MG63 (cell line): ENCODE measurements around the gene NSF. TPM values are rescaled to one million over a fixed set of nuclear protein-coding genes. Genes with fewer than 3 reads are reported as not detected.
"Not testable (repeated sequence)": the region's sequence is repeated elsewhere in the genome, so short reads cannot be mapped to it uniquely, and the experiment has no call there.

Source experiments
- DNase-seq: peaks from one replicate; pipeline ENCODE4 v3.0.0-alpha.2; 2020
- H3K27me3 ChIP-seq: fragments of 250-450 bp; sonication (Bioruptor Pico); 2 replicates; pipeline ENCODE4 v1.5.1; 2020; ENCODE audit warnings: mild to moderate bottlenecking, moderate library complexity
- H3K36me3 ChIP-seq: fragments of 250-450 bp; sonication (Bioruptor Pico); 2 replicates; pipeline ENCODE4 v1.5.1; 2020; ENCODE audit warnings: mild to moderate bottlenecking, moderate library complexity
- H3K4me3 ChIP-seq: fragments of 250-450 bp; sonication (Bioruptor Pico); 2 replicates; pipeline ENCODE4 v1.5.1; 2020; ENCODE audit warnings: mild to moderate bottlenecking, moderate library complexity
- H3K9me3 ChIP-seq: fragments of 250-450 bp; sonication (Bioruptor Pico); 2 replicates; pipeline ENCODE4 v1.5.1; 2020; ENCODE audit warnings: mild to moderate bottlenecking, moderate library complexity
- total RNA-seq: library from RNA; depleted of rRNA; stranded (reverse); fragments of >200 nt; shearing (Covaris generic); gene quantifications from 2 replicates; pipeline ENCODE4 v1.2.3, GENCODE V29; 2014; ENCODE audit warnings: low replicate concordance

The NSF gene
- total RNA-seq, 1 experiment from 2014 or later, result 22.0 TPM

DNA sequence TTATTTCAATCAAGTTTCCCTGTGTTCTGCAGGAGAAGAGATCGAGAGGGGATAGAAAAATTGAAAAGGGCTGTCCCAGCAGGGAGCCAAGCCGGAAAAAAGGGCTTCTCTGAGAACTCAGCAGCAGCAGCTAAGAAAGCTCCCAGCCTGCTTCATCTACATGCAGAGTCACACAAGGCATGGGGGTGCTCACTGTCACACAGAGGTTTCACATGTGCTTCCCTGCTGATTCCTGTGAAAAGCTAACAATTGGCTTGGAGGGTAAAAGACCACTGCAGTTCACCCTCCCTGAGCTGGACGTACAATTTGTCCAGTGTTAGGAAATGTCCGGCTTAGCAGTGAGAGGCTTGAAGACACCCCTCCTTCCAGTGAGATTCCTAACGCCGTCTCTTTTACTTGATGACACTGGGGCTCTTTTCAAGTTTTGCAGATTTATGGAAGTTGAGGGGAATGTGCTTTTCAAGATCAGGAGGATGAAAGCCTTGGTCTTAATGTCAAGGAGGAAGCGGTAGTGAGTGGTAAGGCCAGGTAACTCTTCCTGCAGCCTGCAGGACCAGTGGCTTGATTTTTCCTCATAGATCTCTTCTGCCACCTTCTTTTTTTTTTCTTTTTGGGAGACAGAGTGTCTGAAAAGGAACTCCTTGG, 142.4 kb downstream of the NSF start:
- DNase-seq, result no peak
- Histone ChIP-seq H3K9me3 (no peaks in the 10 kb centered on the region), H3K4me3 (no peak overlapping the region), H3K27me3 (no peaks in the 10 kb centered on the region), H3K36me3 (peaks cover 3% of the 10 kb centered on the region; the same call in 1 of the 2 replicates)

DNA sequence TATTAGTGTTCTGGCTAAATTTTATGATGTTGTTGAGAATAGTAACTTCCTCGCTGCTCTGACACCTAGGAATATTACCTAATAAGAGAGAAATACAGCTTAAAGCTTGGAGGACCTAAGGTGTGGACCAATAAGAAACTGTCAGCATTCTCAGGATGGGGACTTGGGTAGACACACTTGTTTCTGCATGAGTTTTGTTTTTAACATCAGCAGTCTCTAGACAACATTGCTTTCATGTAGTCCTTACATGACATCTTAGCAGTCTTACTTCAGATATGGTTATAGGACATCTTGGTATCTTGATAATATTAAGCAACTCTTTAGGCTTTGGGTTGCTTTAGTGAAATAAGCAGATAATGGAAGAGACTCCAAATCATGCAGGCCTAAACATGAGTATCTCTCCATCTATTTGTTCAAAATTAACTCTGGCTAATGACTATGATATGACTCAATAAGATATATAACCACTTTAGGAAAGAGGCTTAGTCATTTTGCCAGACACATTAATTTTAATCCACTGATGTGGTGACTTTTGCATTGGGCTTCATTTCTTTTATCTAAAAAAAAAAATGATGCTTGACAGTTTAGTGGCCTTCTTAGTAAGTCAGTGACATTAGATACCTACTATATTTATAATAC, 143.5 kb downstream of the NSF start:
- H3K36me3 ChIP-seq, result peaks cover 1% of the 10 kb centered on the region; the same call in 1 of the 2 replicates
- no peaks in the 10 kb centered on the region for H3K27me3 ChIP-seq
- no peak overlapping the region for H3K4me3 ChIP-seq
- no peak for DNase-seq
- no peaks in the 10 kb centered on the region for H3K9me3 ChIP-seq

DNA sequence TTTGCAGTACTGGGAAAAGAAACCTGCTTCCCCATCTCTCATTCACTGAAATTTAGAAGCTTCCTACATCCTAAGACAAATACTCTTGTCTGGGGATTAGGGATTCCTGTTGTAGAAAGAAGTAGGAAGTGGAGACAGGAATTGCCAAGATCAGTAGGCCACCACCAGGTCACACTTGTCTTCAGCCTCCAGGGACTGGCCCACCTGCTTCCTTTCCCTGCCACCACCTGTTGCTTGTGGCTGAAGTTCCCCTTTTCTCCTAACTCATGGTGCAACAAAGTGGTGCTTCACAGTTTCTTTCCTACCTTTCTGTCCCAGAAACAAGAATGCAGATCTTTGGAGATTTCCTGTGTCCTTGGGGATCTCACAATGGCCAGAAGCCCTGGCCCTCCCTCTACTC, 145.6 kb downstream of the NSF start:
- no peaks in the 10 kb centered on the region for H3K9me3 ChIP-seq
- H3K4me3 ChIP-seq, result no peak overlapping the region
- H3K36me3 ChIP-seq, result no peaks in the 10 kb centered on the region
- no peaks in the 10 kb centered on the region for H3K27me3 ChIP-seq
- no peak for DNase-seq

DNA sequence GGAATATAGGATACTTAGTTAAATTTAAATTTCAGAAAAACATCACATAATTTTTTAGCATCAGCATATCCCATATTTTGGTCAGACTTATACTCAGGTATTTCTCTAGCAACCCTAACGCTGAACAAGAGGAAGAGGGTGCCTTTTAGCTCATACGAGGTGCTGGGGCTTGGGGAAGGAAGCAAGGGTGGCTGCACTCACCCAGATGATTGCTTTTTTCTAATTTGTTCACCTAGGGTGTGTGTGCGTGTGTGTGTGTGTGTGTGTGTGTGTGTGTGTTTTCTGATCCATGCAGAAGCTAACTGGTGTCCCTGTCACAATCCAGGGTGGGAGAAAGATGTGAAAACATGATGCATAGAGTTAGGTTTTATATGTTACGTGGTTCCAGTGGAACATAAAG, 146.9 kb downstream of the NSF start:
- no peak for DNase-seq
- no peaks in the 10 kb centered on the region for H3K36me3 ChIP-seq
- no peaks in the 10 kb centered on the region for H3K27me3 ChIP-seq
- no peaks in the 10 kb centered on the region for H3K9me3 ChIP-seq
- H3K4me3 ChIP-seq, result no peak overlapping the region

DNA sequence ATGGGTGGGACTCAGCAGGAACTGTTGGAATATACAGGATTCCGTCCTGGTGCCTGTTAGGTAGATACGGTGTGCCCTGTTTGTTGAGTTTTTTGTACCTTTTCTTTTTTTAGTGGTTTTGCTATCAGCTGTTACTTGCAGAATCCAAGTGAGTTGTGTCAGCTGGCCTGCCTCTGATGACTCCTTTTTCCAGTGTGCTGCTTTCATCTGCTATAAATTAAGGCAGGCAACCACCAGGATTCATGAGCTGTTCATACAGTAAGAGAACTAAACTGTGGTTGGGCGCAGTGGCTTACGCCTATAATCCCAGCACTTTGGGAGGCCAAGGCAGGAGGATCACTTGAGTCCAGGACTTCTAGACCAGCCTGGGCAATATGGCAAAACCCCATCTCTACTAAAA, 148.1 kb downstream of the NSF start:
- DNase-seq, result no peak
- Histone ChIP-seq H3K4me3 (no peak overlapping the region), H3K9me3 (no peaks in the 10 kb centered on the region), H3K36me3 (no peaks in the 10 kb centered on the region), H3K27me3 (no peaks in the 10 kb centered on the region)

DNA sequence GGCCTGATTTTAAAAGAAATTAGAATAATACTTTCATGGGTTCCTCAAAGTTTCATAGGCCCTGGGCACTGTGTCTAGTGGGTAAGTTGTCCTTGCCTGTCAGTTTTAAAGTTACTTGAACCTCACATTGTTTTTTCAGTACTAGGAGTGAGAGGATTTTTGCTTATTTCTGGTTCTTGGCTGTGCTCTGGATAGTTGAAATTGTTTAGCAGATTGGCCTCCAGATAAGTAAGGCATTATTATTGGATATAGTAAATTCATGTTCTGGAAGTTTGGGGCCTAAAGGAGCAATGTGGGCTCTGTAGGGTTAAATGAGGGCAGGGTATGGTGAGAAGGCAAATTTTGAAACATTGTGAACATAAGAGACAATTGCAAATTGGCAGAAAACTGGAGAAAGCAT, 149.5 kb downstream of the NSF start:
- Histone ChIP-seq H3K4me3 (no peak overlapping the region), H3K36me3 (no peaks in the 10 kb centered on the region; the same call in 1 of the 2 replicates), H3K9me3 (no peaks in the 10 kb centered on the region), H3K27me3 (no peaks in the 10 kb centered on the region)
- no peak for DNase-seq

DNA sequence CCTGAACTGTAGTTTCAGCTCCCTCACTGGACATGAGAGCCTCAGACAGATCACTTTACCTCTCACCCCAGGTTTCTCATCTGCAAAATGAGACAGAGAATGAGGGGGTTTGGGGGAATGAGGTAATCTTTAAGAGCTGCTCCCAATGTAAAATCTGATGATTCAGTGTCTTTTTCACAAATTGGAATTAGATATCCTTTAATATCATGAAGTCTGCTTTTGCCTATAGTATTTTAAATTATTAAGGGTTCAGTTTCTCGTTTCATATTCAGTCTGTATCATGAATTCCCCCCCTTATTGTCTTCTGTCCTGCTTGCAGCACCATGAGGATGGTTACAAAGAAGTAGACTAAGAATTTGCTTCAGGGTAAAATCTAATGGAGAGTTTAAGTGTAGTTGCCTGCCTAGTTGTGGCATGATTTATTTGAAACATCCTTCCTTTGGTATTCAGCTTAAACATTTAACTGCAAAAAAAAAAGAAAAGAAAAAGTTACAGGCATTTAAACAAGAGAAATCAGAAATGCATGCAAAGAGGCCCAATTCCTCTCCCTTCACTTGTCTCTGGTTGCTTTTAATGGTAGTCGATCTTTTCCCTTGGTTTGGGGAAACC, 150.8 kb downstream of the NSF start:
- Histone ChIP-seq H3K4me3 (no peak overlapping the region), H3K27me3 (no peaks in the 10 kb centered on the region), H3K9me3 (no peaks in the 10 kb centered on the region), H3K36me3 (no peaks in the 10 kb centered on the region; the same call in 1 of the 2 replicates)
- no peak for DNase-seq

DNA sequence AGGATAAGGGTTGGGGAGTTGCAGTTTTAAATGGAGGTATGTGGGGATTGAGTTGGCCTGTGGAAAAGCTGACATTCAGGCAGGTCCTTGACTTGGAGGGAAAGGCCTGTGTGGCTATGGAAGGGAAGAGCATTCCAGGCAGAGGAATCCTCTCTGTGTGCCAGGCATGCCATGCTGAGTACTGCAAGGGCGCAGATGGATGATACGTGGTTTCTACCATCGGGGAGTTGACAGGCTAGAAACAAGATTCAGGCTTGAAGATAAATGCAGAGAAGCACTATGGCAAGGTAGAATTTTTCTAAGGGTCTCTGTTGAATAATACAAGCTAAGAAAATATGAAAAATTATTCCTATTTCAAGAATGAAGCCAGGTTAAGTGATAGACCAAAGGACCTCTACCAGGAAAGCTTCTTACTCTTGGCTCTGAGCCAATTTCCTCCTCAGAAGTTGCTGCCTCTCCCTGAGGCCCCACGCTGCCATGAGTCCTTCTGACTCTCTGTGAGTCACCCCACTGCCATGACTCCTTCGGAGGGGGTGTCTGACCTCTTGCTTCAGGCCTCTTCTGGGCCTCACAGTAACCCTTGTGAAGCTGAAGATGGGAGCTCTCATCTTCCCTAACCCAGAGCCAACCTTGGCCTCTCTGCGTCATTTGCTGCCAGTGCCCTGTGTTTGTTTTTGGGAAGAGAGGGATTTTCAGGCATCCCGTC, 152.2 kb downstream of the NSF start:
- H3K36me3 ChIP-seq, result no peaks in the 10 kb centered on the region; the same call in 1 of the 2 replicates
- DNase-seq, result peak; percentile 95
- H3K4me3 ChIP-seq, result no peak overlapping the region
- H3K27me3 ChIP-seq, result no peaks in the 10 kb centered on the region
- H3K9me3 ChIP-seq, result no peaks in the 10 kb centered on the region

DNA sequence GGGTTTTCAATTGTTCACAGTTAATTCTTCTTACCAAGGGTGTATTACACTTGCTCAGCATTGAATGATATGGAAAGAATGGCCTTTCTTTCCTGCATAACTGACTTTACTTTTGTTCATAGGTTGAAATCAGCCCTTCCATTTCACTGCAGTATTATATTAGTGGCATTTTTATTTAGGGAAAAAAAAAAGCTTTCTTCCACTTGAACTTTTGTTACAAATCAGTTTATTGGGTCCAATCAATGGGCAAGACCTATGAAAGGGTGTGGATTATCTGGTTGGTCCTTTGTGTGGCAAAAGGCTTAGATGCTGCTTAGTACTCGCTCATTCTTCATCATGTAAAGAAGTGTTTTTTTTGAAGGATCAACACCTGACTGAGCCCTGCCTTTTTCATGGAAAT, 154.0 kb downstream of the NSF start:
- Histone ChIP-seq H3K36me3 (no peaks in the 10 kb centered on the region; the same call in 1 of the 2 replicates), H3K27me3 (no peaks in the 10 kb centered on the region), H3K4me3 (no peak overlapping the region), H3K9me3 (no peaks in the 10 kb centered on the region)
- no peak for DNase-seq

DNA sequence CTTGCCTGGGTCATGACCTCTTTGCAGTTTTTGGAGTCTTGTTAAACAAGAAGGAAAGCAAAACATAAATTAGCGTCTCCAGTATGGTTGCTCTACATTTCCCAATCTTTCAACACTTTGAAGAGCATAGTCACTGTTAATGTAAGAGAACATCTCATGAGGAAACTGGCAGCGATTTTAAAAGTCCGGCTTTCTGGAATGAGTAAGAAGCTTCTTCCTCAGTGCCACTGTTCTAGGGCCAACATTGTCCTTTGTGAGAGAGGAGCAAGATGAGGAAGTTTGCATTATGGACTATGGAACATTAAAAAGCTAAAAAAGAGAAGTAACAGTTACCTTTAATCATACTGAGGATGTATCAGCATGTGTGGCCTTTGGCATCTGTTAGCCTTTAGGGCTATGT, 154.9 kb downstream of the NSF start:
- H3K27me3 ChIP-seq, result no peaks in the 10 kb centered on the region
- DNase-seq, result no peak
- H3K4me3 ChIP-seq, result no peak overlapping the region
- H3K36me3 ChIP-seq, result no peaks in the 10 kb centered on the region; the same call in 1 of the 2 replicates
- H3K9me3 ChIP-seq, result no peaks in the 10 kb centered on the region

DNA sequence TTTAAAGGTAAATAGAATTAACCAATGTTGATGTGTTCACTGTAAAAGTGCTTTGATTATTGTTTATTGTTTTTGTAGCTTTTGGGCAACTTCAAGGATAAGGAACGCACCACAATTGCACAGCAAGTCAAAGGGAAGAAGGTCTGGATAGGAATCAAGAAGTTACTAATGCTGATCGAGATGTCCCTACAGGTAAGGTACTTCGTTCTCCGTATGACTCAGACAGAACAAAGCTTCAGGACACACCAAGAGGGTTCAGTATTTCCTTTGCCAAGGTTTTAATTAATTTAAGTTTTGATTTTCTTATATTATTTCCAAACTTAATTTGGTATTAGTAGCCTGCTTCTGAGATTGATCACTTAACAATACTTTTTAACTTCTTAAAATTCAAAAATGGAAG, 161.0 kb downstream of the NSF start:
- DNase-seq, result no peak
- Histone ChIP-seq H3K9me3 (no peaks in the 10 kb centered on the region), H3K27me3 (no peaks in the 10 kb centered on the region), H3K4me3 (no peak overlapping the region), H3K36me3 (peaks cover 24% of the 10 kb centered on the region)

DNA sequence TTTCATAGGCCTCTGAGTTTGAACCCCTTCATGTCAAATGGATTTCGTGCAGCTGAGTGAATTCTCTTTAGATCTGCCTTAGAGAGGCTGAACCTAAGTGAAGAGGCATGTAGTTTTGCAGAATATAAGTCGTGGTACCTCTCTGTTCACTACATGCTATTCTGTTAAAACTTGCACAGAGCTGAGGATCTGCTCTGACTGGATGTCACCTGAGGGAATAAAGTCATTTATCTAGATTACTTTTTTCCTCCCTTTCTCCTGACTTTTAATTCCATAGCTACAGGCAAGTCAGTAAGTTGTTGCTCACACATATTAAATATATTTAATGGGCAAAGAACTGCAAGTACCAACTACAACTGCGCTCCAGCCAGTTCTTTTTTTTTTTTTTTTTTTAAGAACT, 163.3 kb downstream of the NSF start:
- DNase-seq, result no peak
- peaks cover 25% of the 10 kb centered on the region for H3K36me3 ChIP-seq
- H3K9me3 ChIP-seq, result no peaks in the 10 kb centered on the region
- no peak overlapping the region for H3K4me3 ChIP-seq
- H3K27me3 ChIP-seq, result no peaks in the 10 kb centered on the region

DNA sequence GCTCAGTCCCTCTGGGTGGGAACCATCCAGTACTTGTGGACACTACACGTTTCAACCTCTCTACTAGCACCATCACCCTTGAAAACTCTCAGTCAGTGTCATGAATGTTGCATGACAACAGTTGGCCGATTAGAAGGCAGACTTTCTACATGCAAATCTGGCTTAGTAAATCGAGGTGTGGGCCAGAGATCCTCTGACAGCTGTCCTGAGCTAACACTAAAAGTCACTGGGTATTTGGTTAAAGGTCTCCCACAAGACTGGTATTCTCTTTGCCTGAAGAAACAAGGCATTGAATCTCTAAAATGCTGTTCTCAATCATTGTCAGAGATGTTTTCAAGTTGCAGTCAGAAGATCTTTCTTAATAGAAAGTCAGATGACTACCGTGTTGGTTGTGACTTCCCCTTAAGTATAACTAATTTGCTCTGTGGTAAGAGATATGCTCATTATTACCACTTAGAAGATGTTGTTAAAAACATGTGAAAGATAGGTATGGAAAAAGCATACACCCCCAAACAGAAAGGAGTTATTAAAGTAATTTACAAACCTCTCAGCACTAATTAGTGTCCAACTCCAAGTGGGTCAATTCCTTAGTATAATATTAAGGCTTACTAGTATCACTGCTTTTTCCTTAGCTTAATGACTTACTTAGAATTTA, 165.7 kb downstream of the NSF start:
- DNase-seq, result no peak

DNA sequence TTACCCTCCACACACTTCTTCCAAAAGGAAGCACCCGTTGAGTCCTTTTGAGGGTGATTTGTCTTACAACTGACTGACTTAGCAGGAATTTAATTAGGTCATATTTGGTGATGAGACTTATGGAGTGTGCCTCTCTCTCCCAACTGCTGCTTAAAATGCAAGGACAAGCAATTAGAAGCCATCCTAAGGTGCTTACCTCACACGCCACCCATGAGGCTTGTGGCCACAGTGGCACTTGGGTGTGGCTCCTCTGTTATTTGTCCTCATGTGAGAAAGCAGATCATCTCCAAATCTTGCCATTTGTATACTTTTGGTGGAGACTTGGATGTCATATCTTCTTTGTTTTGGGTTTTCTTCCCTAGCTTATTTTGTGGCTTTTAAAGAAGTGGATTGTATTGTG, 166.4 kb downstream of the NSF start:
- DNase-seq, result no peak
- H3K9me3 ChIP-seq, result no peaks in the 10 kb centered on the region
- no peaks in the 10 kb centered on the region for H3K27me3 ChIP-seq
- H3K4me3 ChIP-seq, result no peak overlapping the region
- H3K36me3 ChIP-seq, result peaks cover 18% of the 10 kb centered on the region

More for the DNA sequence above, 165.7 kb downstream of the NSF start:
- Histone ChIP-seq H3K36me3 (peaks cover 25% of the 10 kb centered on the region), H3K27me3 (no peaks in the 10 kb centered on the region), H3K9me3 (no peaks in the 10 kb centered on the region), H3K4me3 (no peak overlapping the region)

DNA sequence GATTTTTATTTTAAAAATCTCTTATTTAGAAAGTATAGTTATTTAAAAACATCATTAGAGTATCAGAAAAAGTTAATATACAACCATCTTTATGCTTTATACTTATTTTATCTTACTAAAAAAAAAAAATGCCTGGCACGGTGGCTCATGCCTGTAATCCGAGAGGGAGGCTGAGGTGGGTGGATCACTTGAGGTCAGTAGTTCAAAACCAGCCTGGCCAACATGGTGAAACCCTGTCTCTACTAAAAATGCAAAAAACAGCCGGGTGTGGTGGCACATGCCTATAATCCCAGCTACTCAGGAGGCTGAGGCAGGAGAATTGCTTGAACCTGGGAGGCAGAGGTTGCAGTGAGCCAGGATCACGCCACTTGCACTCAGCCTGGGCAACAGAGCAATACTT, 167.1 kb downstream of the NSF start:
- H3K36me3 ChIP-seq, result peaks cover 12% of the 10 kb centered on the region
- not testable (repeated sequence) for H3K27me3 ChIP-seq, H3K4me3 ChIP-seq, DNase-seq, H3K9me3 ChIP-seq

DNA sequence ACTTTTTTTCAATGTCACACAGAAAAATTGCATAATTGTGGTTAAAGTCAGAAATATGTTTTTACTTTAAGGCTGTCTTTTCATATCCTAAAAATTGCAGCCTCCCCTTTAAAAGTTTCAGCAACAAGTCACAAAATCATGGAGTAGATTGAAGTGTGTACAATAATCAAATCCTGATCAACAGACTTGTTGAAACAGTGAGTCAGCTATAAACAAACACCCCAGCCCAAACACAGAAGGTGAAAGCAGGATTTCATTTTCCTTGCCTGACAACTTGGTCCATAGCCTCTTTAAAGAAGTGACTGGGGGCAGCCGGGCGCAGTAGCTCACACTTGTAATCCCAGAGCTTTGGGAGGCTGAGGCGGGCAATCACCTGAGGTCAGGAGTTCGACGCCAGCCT, 168.1 kb downstream of the NSF start:
- Histone ChIP-seq H3K9me3 (no peaks in the 10 kb centered on the region), H3K36me3 (peaks cover 12% of the 10 kb centered on the region), H3K4me3 (no peak overlapping the region), H3K27me3 (no peaks in the 10 kb centered on the region)
- no peak for DNase-seq

DNA sequence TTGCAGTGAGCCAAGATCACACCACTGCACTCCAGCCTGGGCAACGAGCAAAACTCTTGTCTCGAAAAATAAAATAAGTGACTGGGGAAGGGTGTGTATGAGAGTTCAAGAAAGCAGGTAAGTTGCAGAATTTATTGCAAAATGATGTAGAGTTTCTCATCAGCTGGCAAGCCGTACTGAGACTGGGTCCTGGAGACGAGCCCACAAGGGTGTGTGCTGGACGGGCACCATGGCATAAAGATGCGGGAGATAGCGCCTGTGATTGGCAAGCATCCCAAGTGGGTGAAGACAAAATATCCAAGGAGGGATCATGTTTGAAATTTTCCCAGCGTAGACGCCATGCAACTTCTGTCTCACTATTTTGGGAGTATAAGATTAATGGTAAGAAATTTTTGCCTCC, 168.7 kb downstream of the NSF start:
- no peaks in the 10 kb centered on the region for H3K9me3 ChIP-seq
- peaks cover 12% of the 10 kb centered on the region for H3K36me3 ChIP-seq
- no peak overlapping the region for H3K4me3 ChIP-seq
- DNase-seq, result no peak
- H3K27me3 ChIP-seq, result no peaks in the 10 kb centered on the region
